GM21528 (cell line): Measurements from ENCODE around the gene ESR2.
"Not testable (repeated sequence)": the region's sequence is repeated elsewhere in the genome, so short reads cannot be mapped to it uniquely, and the experiment has no call there.

Source experiments
- ATAC-seq: cut with Tn5 transposase; IDR thresholded peaks from one replicate; pipeline ENCODE4 v1.9.1; 2021; ENCODE audit warnings: mild to moderate bottlenecking, moderate library complexity; ENCODE audit not compliant: unreplicated experiment, low FRiP score

ESR2 gene

GRCh38 chr14:64227856-64228255, 66.3 kb downstream of the ESR2 start:
- no peak for ATAC-seq

DNA sequence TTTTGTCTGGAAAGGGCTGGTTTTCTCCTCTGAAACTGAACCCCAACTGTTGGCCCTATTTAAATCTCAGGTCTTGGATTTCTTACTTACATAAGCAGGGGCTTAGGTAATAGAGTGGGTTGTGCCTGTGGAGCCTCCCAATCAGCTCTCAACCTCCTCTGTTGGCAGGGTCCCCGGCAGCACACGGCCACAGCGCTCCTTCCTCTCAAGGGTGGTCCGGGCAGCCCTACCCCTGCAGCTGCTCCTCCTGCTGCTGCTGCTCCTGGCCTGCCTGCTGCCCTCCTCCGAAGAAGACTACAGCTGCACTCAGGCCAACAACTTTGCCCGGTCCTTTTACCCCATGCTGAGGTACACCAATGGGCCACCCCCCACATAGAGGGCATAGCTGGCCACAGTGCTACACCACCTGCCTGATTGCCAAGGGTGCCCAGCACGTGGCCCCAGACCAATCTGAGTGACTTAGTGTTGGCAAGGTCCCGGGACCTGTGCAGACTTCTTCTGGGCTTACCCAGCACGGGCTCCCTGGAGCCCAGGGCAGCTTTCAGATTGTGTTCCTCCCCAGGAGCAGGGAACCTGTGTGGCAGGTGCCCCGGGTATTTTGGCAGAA, 68.9 kb downstream of the ESR2 start:
- no peak for ATAC-seq

DNA sequence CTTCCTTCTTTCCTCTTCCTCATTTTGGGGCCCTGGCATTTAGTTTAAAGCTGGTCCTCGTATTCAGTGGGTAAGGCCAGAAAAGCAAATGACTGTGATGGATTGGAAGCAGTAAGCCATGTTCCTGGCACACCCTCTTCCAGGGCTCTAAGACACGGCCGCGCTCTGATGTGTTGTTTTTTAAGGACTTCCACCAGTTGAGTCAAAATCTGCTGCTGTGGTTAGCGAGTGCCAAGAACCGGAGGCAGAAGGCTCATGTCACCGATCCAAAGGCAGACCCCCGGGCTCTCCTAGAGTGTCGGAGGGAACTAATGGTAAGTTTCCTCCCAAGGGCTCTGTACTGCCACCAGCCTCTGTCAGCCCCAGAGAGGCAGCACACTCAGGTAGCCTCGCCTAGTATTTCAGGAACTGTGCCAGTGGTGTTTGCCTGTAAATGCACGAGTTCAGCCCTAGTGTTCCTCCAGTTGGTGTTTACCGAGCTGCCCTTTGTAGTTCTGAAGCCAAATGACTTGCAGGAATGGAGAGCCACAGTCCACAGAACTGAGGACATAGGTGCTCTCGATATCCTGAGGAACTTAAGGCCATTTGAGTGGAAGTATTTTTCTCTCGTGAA, 72.7 kb downstream of the ESR2 start:
- no peak for ATAC-seq

DNA sequence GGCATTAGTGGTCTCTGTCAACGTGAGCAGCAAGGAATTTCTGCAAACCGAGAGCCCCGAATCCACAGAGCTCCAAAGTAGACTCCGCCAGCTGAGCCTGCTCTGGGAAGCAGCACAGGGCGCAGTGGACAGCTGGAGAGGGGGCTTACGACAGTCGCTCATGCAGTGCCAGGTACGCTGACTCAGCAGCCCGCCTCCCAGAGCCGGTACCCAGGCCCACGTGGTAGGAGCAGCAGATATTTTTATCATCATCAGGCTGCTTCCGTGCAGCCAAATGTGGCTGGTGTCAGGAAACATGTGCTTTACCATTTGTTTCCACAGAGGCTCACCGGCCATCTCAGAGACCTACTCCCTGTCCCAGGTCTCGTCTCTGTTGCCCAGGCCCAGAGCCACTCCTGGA, 73.7 kb downstream of the ESR2 start:
- ATAC-seq, result no peak

- ATAC-seq, result no peak
Measured at GRCh38 chr14:64220056-64220455, 74.1 kb downstream of the ESR2 start.

- ATAC-seq, result no peak
Measured at GRCh38 chr14:64218344-64219240, 75.6 kb downstream of the ESR2 start.

GRCh38 chr14:64217834-64218233, 76.3 kb downstream of the ESR2 start:
- no peak for ATAC-seq

DNA sequence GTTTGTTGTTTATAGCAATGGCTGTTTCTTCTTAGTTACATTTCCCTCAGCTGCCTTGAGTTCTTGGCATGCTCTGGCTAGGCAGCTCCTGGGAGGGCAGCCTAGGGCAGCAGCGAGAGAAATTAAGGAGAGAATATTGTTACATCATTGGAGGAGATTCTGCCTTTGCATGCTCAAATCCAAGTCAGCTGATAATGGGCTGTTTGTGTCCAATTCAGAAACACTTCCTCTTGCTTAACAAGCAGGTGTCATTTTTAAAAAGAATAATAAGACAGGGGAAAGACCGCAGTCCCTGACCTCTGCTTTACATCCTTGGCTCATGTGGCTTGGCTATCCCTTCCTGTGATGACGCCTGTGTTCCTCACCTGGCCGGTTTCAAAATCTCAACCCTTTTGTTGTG, 76.9 kb downstream of the ESR2 start:
- ATAC-seq, result no peak

DNA sequence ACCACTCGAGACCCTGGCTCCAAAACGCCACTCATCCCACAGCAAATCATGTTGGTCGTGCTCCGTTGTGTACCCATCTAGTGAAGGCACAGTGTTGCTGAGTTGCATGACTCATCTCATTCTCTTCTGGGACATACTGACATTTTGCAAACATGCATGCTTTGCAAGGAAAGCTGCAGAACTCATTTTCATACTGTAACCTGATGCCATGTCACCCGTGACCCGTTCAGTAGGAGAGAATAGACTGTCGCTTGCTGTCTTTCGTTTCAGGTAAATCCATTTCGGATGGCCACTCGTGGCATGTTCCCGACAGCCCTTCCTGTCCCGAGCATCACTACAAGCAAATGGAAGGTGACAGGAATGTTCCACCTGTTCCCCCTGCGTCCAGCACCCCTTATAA, 78.2 kb downstream of the ESR2 start:
- ATAC-seq, result no peak

DNA sequence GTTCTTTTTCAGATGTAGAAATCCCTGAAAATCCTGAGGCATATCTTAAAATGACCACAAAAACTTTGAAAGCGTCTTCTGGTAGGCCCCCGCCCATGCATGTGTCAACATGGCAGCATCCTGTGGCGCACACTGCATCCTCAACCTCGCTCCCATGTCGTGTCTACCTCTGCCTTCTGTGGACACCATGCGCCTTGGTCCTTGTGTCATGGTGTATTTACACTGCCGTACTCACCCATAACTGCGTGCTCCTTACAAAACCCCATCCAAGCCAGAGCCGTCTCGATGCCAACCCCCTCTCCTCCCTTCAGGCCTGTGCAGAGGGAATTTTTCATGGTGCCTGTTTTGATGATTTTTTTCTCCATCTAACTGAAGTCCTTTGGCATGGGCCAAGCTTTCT, 78.9 kb downstream of the ESR2 start:
- no peak for ATAC-seq

- no peak for ATAC-seq
Measured at GRCh38 chr14:64213853-64214570, 80.2 kb downstream of the ESR2 start.

DNA sequence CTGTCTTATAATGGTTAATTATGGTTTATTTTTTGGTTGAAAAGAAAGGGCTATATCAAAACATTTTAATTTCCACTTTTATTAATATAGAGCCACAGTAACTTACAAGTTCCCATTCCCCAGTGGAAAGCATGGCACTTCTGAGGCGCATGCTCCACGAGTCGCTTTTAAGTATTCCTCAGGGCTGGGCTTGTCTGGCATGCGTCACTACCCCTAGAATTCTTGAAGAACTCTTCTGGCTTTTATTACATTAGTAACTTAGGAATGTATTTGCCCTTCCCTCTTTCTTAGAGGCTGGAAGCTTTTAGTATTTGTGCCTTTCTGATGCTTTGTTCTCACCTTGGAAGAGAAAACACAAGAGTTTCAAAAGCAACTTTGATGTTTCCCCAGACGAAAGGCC, 81.1 kb downstream of the ESR2 start:
- ATAC-seq, result no peak

DNA sequence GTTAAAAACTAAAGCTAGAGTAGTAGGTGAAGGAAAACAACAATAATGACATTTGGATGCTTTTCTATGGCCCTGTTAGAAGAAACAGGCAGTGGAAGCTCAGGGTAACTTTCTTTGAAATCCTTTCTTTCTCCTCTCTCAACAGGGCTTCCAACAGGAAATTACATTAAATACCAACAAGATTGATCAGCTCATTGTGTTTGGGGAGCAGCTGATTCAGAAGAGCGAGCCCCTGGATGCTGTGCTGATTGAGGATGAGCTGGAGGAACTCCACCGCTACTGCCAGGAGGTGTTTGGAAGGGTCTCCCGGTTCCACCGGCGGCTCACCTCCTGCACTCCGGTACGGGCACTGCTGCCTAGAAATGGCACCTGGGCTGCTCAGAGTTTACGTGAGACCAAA, 81.5 kb downstream of the ESR2 start:
- no peak for ATAC-seq

GRCh38 chr14:64210912-64211311, 83.3 kb downstream of the ESR2 start:
- ATAC-seq, result not testable (repeated sequence)

GRCh38 chr14:64210216-64210615, 84.0 kb downstream of the ESR2 start:
- no peak for ATAC-seq

- no peak for ATAC-seq
Measured at GRCh38 chr14:64209444-64210131, 84.6 kb downstream of the ESR2 start.

GRCh38 chr14:64208981-64209380, 85.2 kb downstream of the ESR2 start:
- ATAC-seq, result no peak

DNA sequence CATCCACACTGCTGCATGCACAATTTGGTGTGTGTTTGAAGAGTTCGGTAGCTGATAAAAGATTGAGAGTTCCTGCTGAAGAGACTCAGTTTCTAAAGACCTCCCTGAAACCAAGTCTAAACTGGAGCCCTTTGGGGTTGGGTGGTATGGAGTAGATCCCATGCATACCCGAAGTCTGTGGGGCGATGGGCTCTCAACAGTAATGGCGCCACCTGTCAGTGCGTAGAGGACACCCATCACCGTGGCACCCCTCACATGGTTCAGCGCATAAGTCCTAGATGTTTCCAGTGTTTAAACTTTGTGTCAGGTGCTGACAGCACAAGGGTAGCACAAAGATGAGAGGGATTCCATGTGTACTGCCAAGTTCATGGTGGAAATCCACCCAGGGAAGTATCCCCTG, 85.9 kb downstream of the ESR2 start:
- ATAC-seq, result no peak

GRCh38 chr14:64203366-64204006, 90.7 kb downstream of the ESR2 start:
- ATAC-seq, result no peak

DNA sequence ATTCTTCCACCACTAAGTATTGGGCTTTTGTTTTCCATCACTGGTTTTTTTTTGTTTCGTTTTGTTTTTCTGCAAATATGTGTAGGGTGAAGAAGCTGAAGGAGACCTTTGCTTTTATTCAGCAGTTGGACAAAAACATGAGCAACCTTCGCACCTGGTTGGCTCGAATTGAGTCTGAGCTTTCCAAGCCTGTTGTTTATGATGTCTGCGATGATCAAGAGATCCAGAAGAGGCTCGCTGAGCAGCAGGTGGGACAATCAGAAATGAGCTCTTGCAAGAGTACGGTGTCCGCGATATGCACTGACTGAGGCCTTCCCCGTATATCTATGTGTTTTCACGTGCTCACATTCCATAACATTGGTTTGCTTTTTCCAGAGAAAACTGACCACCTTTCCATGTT, 91.5 kb downstream of the ESR2 start:
- no peak for ATAC-seq
